SU-DHL-6 (cell line): ENCODE results near the gene FXYD2.

ENCODE experiments used
- H2AFZ ChIP-seq: fragments of 200-600 bp; sonication (generic); 2 replicates; pipeline ENCODE4 v1.6.1; 2014; ENCODE audit warnings: low read depth, mild to moderate bottlenecking, moderate library complexity, mixed read lengths, antibody characterized with exemption, low read length; ENCODE audit not compliant: severe bottlenecking
- H3F3A ChIP-seq: fragments of 200-600 bp; shearing (Covaris generic); 2 replicates; pipeline ENCODE4 v1.6.0; 2016; ENCODE audit warnings: antibody characterized with exemption, mild to moderate bottlenecking; ENCODE audit not compliant: insufficient read depth
- H3K27ac ChIP-seq: fragments of 200-600 bp; sonication (generic); 2 replicates; pipeline ENCODE4 v1.5.1; 2016; ENCODE audit warnings: low read depth, mild to moderate bottlenecking, low read length, moderate library complexity, mixed read lengths
- H3K27me3 ChIP-seq: fragments of 200-600 bp; sonication (generic), shearing (Covaris generic); 2 replicates; pipeline ENCODE4 v1.6.0; 2014; ENCODE audit warnings: mild to moderate bottlenecking, low read length
- H3K36me3 ChIP-seq: fragments of 200-600 bp; sonication (generic); 2 replicates; pipeline ENCODE4 v1.6.1; 2014; ENCODE audit warnings: mild to moderate bottlenecking, low read length, mixed read lengths
- H3K4me2 ChIP-seq: fragments of 300-600, 200-600 bp; shearing (Covaris generic), sonication (generic); 2 replicates; pipeline ENCODE4 v1.6.0; 2014; ENCODE audit warnings: low read length, low read depth, mild to moderate bottlenecking; ENCODE audit not compliant: poor library complexity, severe bottlenecking
- H3K4me3 ChIP-seq: fragments of 200-600 bp; sonication (generic); 2 replicates; pipeline ENCODE4 v1.5.1; 2014; ENCODE audit warnings: antibody characterized with exemption, low read length, mild to moderate bottlenecking, mixed read lengths; ENCODE audit not compliant: insufficient read depth, poor library complexity, severe bottlenecking
- H3K79me2 ChIP-seq: fragments of 200-600 bp; sonication (generic); 2 replicates; pipeline ENCODE4 v1.6.1; 2014; ENCODE audit warnings: mild to moderate bottlenecking, low read length, moderate library complexity; ENCODE audit not compliant: insufficient read depth
- H3K9ac ChIP-seq: fragments of 200-600 bp; sonication (generic); 2 replicates; pipeline ENCODE4 v1.7.0; 2014; ENCODE audit warnings: mild to moderate bottlenecking, low read length
- H3K9me2 ChIP-seq: fragments of 200-600 bp; sonication (generic); replicated peaks from 2 replicates; pipeline ENCODE4 v1.6.1; 2014; ENCODE audit warnings: low read length; ENCODE audit not compliant: insufficient read depth
- H3K9me3 ChIP-seq: fragments of 200-600 bp; sonication (generic); 2 replicates; pipeline ENCODE4 v1.6.1; 2014; ENCODE audit warnings: low read length, mixed read lengths; ENCODE audit not compliant: insufficient read depth
- H4K20me1 ChIP-seq: fragments of 200-600 bp; sonication (generic); 2 replicates; pipeline ENCODE4 v1.6.1; 2014; ENCODE audit warnings: low read depth, mild to moderate bottlenecking, antibody characterized with exemption, low read length, moderate library complexity, mixed read lengths
- CTCF ChIP-seq: fragments of 200-600 bp; sonication (generic); IDR thresholded peaks from one replicate; pipeline ENCODE4 v1.5.1; 2017; ENCODE audit warnings: antibody characterized with exemption, mild to moderate bottlenecking, low read length, moderate library complexity; ENCODE audit not compliant: insufficient read depth, poor library complexity, severe bottlenecking
- EZH2phosphoT487 ChIP-seq: fragments of 200-600 bp; sonication (generic), shearing (Covaris generic); conservative IDR thresholded peaks from 2 replicates; pipeline ENCODE4 v1.6.1; 2018; ENCODE audit warnings: mild to moderate bottlenecking, antibody characterized with exemption, low read length, moderate library complexity, mixed read lengths

FXYD2 gene

GRCh38 chr11:117870103-117870952 is 45.8 kb upstream of the FXYD2 start:
- Histone ChIP-seq H3F3A (no peaks in the 10 kb centered on the region), H3K9ac (no peak overlapping the region), H3K4me2 (no peak overlapping the region), H3K27me3 (no peaks in the 10 kb centered on the region), H3K4me3 (no peak overlapping the region), H2AFZ (no peak overlapping the region), H3K36me3 (no peaks in the 10 kb centered on the region), H3K9me3 (no peaks in the 10 kb centered on the region), H4K20me1 (no peaks in the 10 kb centered on the region), H3K79me2 (no peaks in the 10 kb centered on the region), H3K27ac (no peak overlapping the region), H3K9me2 (no peaks in the 10 kb centered on the region)
- no peak for TF ChIP-seq CTCF
- TF ChIP-seq EZH2phosphoT487 = no peak

- Histone ChIP-seq H3K36me3 (no peaks in the 10 kb centered on the region), H3K79me2 (no peaks in the 10 kb centered on the region), H2AFZ (no peak overlapping the region), H4K20me1 (no peaks in the 10 kb centered on the region), H3K9ac (no peak overlapping the region), H3K4me2 (no peak overlapping the region), H3K9me2 (no peaks in the 10 kb centered on the region), H3K4me3 (no peak overlapping the region), H3K9me3 (no peaks in the 10 kb centered on the region), H3K27me3 (no peaks in the 10 kb centered on the region), H3K27ac (no peak overlapping the region), H3F3A (no peaks in the 10 kb centered on the region)
- TF ChIP-seq CTCF (no peak), EZH2phosphoT487 (no peak)
Measured at GRCh38 chr11:117869604-117870003, 45.1 kb upstream of the FXYD2 start.

- Histone ChIP-seq H3K27me3 (no peaks in the 10 kb centered on the region), H3K9me2 (no peaks in the 10 kb centered on the region), H4K20me1 (no peaks in the 10 kb centered on the region), H3K9me3 (no peaks in the 10 kb centered on the region), H3K9ac (no peak overlapping the region), H3K4me2 (no peak overlapping the region), H3K36me3 (no peaks in the 10 kb centered on the region), H3K79me2 (no peaks in the 10 kb centered on the region), H3K27ac (no peak overlapping the region), H3F3A (no peaks in the 10 kb centered on the region), H2AFZ (no peak overlapping the region), H3K4me3 (no peak overlapping the region)
- TF ChIP-seq CTCF (no peak), EZH2phosphoT487 (no peak)
Measured at GRCh38 chr11:117868815-117869561, 44.4 kb upstream of the FXYD2 start.
